ENCODE measurements around the gene EXOC2. TPM values are rescaled to one million over a fixed set of nuclear protein-coding genes. Genes with fewer than 3 reads are reported as not detected.

Gene EXOC2
- total RNA-seq, 1 experiment from 2014 or later, result 45.7 TPM

DNA sequence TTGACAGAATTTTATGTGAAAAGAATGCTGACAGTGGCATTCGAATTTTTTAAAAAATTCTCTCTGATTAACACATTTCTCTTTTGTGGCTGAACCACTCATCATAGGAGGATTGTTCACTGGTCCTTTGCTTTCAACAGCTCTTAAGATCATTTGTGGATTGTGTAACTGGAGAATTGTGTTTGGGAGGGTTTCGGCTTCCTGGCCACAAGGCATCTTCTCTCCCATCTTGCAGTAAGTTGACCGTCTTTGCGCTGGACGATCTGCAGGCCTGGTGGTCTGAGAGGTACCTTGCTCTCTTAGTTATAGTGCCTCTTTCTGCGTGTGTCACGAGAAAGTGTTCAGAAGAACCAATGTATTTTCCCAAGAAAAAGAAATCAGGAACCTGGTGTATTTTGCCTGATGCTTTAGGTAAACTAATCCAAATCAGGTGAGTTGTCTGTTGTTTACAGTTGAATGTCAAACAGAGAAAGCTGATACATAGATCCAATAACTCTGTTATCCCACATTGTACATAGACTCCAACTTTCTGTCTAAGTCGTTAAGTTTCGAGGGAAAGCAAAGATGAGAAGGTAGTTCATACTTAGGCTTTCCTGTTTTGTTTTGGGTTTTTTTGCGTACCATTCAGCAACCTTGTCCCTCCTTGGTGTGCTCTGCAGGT lies 14.8 kb upstream of the EXOC2 start (continued):
- TF ChIP-seq, protein P1, sequence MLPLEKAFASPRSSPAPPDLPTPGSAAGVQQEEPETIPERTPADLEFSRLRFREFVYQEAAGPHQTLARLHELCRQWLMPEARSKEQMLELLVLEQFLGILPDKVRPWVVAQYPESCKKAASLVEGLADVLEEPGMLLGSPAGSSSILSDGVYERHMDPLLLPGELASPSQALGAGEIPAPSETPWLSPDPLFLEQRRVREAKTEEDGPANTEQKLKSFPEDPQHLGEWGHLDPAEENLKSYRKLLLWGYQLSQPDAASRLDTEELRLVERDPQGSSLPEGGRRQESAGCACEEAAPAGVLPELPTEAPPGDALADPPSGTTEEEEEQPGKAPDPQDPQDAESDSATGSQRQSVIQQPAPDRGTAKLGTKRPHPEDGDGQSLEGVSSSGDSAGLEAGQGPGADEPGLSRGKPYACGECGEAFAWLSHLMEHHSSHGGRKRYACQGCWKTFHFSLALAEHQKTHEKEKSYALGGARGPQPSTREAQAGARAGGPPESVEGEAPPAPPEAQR (CRISPR knock-in tag; IDR thresholded peaks at IDR 0.05), result no peak
- TF ChIP-seq, protein P2, sequence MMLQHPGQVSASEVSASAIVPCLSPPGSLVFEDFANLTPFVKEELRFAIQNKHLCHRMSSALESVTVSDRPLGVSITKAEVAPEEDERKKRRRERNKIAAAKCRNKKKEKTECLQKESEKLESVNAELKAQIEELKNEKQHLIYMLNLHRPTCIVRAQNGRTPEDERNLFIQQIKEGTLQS (CRISPR knock-in tag; conservative IDR thresholded peaks at IDR 0.05), result no peak
- TF ChIP-seq, protein P3, sequence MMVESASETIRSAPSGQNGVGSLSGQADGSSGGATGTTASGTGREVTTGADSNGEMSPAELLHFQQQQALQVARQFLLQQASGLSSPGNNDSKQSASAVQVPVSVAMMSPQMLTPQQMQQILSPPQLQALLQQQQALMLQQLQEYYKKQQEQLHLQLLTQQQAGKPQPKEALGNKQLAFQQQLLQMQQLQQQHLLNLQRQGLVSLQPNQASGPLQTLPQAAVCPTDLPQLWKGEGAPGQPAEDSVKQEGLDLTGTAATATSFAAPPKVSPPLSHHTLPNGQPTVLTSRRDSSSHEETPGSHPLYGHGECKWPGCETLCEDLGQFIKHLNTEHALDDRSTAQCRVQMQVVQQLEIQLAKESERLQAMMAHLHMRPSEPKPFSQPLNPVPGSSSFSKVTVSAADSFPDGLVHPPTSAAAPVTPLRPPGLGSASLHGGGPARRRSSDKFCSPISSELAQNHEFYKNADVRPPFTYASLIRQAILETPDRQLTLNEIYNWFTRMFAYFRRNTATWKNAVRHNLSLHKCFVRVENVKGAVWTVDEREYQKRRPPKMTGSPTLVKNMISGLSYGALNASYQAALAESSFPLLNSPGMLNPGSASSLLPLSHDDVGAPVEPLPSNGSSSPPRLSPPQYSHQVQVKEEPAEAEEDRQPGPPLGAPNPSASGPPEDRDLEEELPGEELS (CRISPR knock-in tag; IDR thresholded peaks at IDR 0.05), result no peak
- TF ChIP-seq ZNF396 (CRISPR knock-in tag; IDR thresholded peaks at IDR 0.05; ENCODE audit: borderline replicate concordance) (no peak), ATF1 (CRISPR knock-in tag; IDR thresholded peaks at IDR 0.05) (no peak), ZNF532 (CRISPR knock-in tag; IDR thresholded peaks at IDR 0.05; ENCODE audit: borderline replicate concordance) (no peak), KAT7 (CRISPR knock-in tag; IDR thresholded peaks at IDR 0.05; ENCODE audit: borderline replicate concordance) (no peak), OVOL2 (CRISPR knock-in tag; IDR thresholded peaks at IDR 0.05; ENCODE audit: borderline replicate concordance) (no peak), ELF4 (CRISPR knock-in tag; IDR thresholded peaks at IDR 0.05; ENCODE audit: low read depth) (no peak), ZMAT4 (CRISPR knock-in tag; IDR thresholded peaks at IDR 0.05) (no peak)
- TF ChIP-seq, protein P4, sequence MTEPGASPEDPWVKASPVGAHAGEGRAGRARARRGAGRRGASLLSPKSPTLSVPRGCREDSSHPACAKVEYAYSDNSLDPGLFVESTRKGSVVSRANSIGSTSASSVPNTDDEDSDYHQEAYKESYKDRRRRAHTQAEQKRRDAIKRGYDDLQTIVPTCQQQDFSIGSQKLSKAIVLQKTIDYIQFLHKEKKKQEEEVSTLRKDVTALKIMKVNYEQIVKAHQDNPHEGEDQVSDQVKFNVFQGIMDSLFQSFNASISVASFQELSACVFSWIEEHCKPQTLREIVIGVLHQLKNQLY (CRISPR knock-in tag; IDR thresholded peaks at IDR 0.05), result no peak

- Mint-ChIP-seq H3K9me3 (no peaks in the 10 kb centered on the region), H3K27ac (no peak overlapping the region), H3K4me1 (peaks cover 62% of the 10 kb centered on the region), H3K4me3 (no peak overlapping the region), H3K36me3 (no peaks in the 10 kb centered on the region), H3K27me3 (ENCODE audit: low read depth) (peaks cover 14% of the 10 kb centered on the region)
- no peak for ATAC-seq
- ChIA-PET CTCF (interaction anchor here (2.0 kb wide), 1 partner anchor 15 kb away, joined by 8 read pairs; no protein-coding TSS in a partner anchor), POLR2A (no interaction called here)
- DNase-seq (ENCODE audit: low spot score), result no peak
- TF ChIP-seq JUN (CRISPR knock-in tag; IDR thresholded peaks at IDR 0.05), result no peak
- TF ChIP-seq ZBTB21 (CRISPR knock-in tag; IDR thresholded peaks at IDR 0.05; ENCODE audit: borderline replicate concordance), result no peak
- no peak for TF ChIP-seq SP1 (CRISPR knock-in tag; conservative IDR thresholded peaks at IDR 0.05)
- TF ChIP-seq, protein P5, sequence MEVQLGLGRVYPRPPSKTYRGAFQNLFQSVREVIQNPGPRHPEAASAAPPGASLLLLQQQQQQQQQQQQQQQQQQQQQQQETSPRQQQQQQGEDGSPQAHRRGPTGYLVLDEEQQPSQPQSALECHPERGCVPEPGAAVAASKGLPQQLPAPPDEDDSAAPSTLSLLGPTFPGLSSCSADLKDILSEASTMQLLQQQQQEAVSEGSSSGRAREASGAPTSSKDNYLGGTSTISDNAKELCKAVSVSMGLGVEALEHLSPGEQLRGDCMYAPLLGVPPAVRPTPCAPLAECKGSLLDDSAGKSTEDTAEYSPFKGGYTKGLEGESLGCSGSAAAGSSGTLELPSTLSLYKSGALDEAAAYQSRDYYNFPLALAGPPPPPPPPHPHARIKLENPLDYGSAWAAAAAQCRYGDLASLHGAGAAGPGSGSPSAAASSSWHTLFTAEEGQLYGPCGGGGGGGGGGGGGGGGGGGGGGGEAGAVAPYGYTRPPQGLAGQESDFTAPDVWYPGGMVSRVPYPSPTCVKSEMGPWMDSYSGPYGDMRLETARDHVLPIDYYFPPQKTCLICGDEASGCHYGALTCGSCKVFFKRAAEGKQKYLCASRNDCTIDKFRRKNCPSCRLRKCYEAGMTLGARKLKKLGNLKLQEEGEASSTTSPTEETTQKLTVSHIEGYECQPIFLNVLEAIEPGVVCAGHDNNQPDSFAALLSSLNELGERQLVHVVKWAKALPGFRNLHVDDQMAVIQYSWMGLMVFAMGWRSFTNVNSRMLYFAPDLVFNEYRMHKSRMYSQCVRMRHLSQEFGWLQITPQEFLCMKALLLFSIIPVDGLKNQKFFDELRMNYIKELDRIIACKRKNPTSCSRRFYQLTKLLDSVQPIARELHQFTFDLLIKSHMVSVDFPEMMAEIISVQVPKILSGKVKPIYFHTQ (CRISPR knock-in tag; IDR thresholded peaks at IDR 0.05), result no peak
- no peak for TF ChIP-seq MXD4 (CRISPR knock-in tag; IDR thresholded peaks at IDR 0.05; ENCODE audit: borderline replicate concordance)
- no peak for TF ChIP-seq ETV6 (CRISPR knock-in tag; IDR thresholded peaks at IDR 0.05)
These were observed 14.0 kb upstream of the EXOC2 start for GRCh38 chr6:706819-707381.

Data from WTC11 (cell line).